OCI-LY7 (cell line): ENCODE results near the gene UGT1A6. TPM values are rescaled to one million over a fixed set of nuclear protein-coding genes. Genes with fewer than 3 reads are reported as not detected.

Experiments
- BruUV-seq: library from RNA; stranded (reverse); fragments of 400-500 nt; replicated peaks from 2 replicates; lab custom pipeline; 2021; lab: Mats Ljungman, UMichigan
- CTCF ChIA-PET: fragments of 300-600 bp; sonication (Branson Sonifier 250); formaldehyde crosslinking; loops from one replicate; lab custom pipeline; 2022; ENCODE audit warnings: antibody characterized with exemption; ENCODE audit not compliant: unreplicated experiment; lab: Charles Lee
- POLR2A ChIA-PET: fragments of 300-600 bp; sonication (Branson Sonifier 250); formaldehyde crosslinking; loops from one replicate; lab custom pipeline; 2022; ENCODE audit warnings: antibody characterized with exemption; lab: Charles Lee
- DNase-seq: peaks from one replicate; pipeline ENCODE4 v3.0.0-alpha.2; 2015; ENCODE audit warnings: low spot score
- H2AFZ ChIP-seq: fragments of 200-600 bp; sonication (generic), shearing (Covaris generic); 2 replicates; pipeline ENCODE4 v1.6.1; 2014; ENCODE audit warnings: mild to moderate bottlenecking, antibody characterized with exemption, low read length, moderate library complexity
- H3K27ac ChIP-seq: fragments of 200-600 bp; sonication (generic); 2 replicates; pipeline ENCODE4 v1.5.1; 2014; ENCODE audit warnings: mixed run types, low read depth, mild to moderate bottlenecking, moderate library complexity, low read length, inconsistent platforms; ENCODE audit not compliant: poor library complexity, severe bottlenecking
- H3K36me3 ChIP-seq: fragments of 200-600 bp; sonication (generic); 2 replicates; pipeline ENCODE4 v1.6.1; 2014; ENCODE audit warnings: mild to moderate bottlenecking, antibody characterized with exemption, low read length, moderate library complexity, mixed read lengths; ENCODE audit not compliant: insufficient read depth
- H3K4me1 ChIP-seq: fragments of 200-600 bp; sonication (generic); 2 replicates; pipeline ENCODE4 v1.5.1; 2014; ENCODE audit warnings: mild to moderate bottlenecking, low read length; ENCODE audit not compliant: insufficient read depth, poor library complexity, severe bottlenecking
- H3K4me2 ChIP-seq: fragments of 200-600 bp; sonication (generic); 2 replicates; pipeline ENCODE4 v1.6.1; 2014; ENCODE audit warnings: mild to moderate bottlenecking, low read length
- H3K4me3 ChIP-seq: fragments of 200-600 bp; sonication (generic); 2 replicates; pipeline ENCODE4 v1.5.1; 2014; ENCODE audit warnings: mild to moderate bottlenecking, low read depth, low read length; ENCODE audit not compliant: poor library complexity, severe bottlenecking
- H3K79me2 ChIP-seq: fragments of 200-600 bp; sonication (generic); 2 replicates; pipeline ENCODE4 v1.6.1; 2016; ENCODE audit warnings: low read depth, mild to moderate bottlenecking, low read length, moderate library complexity, mixed read lengths; ENCODE audit not compliant: insufficient read depth
- H3K9me2 ChIP-seq: fragments of 200-600 bp; sonication (generic); 2 replicates; pipeline ENCODE4 v1.6.1; 2016; ENCODE audit warnings: mild to moderate bottlenecking, low read length, mixed read lengths; ENCODE audit not compliant: insufficient read depth
- H3K9me3 ChIP-seq: fragments of 200-600 bp; sonication (generic); 2 replicates; pipeline ENCODE4 v1.6.1; 2014; ENCODE audit warnings: mild to moderate bottlenecking, mixed run types, low read length, mixed read lengths
- H4K20me1 ChIP-seq: fragments of 200-600 bp; sonication (generic); 2 replicates; pipeline ENCODE4 v1.6.1; 2014; ENCODE audit warnings: mild to moderate bottlenecking, antibody characterized with exemption, low read length, moderate library complexity, mixed read lengths; ENCODE audit not compliant: insufficient read depth
- CTCF ChIP-seq: fragments of 200-600 bp; sonication (generic); conservative IDR thresholded peaks from 2 replicates; pipeline ENCODE4 v1.5.1; 2014; ENCODE audit warnings: mild to moderate bottlenecking, antibody characterized with exemption, low read length, moderate library complexity, mixed read lengths
- EZH2phosphoT487 ChIP-seq: fragments of 200-600 bp; sonication (generic); IDR thresholded peaks from 2 replicates; pipeline ENCODE4 v1.6.1; 2018; ENCODE audit warnings: low read depth, borderline replicate concordance, mild to moderate bottlenecking, mixed run types, antibody characterized with exemption, low read length, moderate library complexity, mixed read lengths
- intact Hi-C: fragments of 100-400 bp; cut with micrococcal nuclease; formaldehyde crosslinking; loops from one replicate; pipeline ENCODE4 v1.10.0; 2022; ENCODE audit not compliant: unreplicated experiment
- total RNA-seq, 2 experiments: library from RNA; depleted of rRNA in 1 of 2; stranded (reverse); fragments of >200 nt in 1 of 2; shearing (Covaris generic) in 1 of 2; gene quantifications; 2 replicates each; pipeline ENCODE4 v1.2.3, GENCODE V29; 2014 to 2022

The UGT1A6 gene
- total RNA-seq, 2 experiments from 2014 or later: not detected

- POLR2A ChIA-PET: interaction anchor here (0.7 kb wide), 1 partner anchor 8 kb away, joined by 3 read pairs; no protein-coding TSS in a partner anchor
- intact Hi-C loops: no loop called here
- Histone ChIP-seq H3K4me1 (no peaks in the 10 kb centered on the region), H4K20me1 (no peaks in the 10 kb centered on the region), H2AFZ (no peak overlapping the region), H3K9me2 (no peaks in the 10 kb centered on the region), H3K36me3 (no peaks in the 10 kb centered on the region), H3K79me2 (no peaks in the 10 kb centered on the region), H3K4me3 (no peak overlapping the region), H3K9me3 (no peaks in the 10 kb centered on the region), H3K27ac (no peak overlapping the region), H3K4me2 (no peak overlapping the region)
- no peak for DNase-seq
- TF ChIP-seq EZH2phosphoT487 (no peak), CTCF (no peak)
- CTCF ChIA-PET: no interaction called here
- no TSS peak for BruUV-seq
Observed at GRCh38 chr2:233789554-233789953, 96.9 kb downstream of the UGT1A6 start.

- DNase-seq: no peak
- Histone ChIP-seq H4K20me1 (no peaks in the 10 kb centered on the region), H3K4me2 (no peak overlapping the region), H2AFZ (no peak overlapping the region), H3K9me2 (no peaks in the 10 kb centered on the region), H3K9me3 (no peaks in the 10 kb centered on the region), H3K4me3 (no peak overlapping the region), H3K79me2 (no peaks in the 10 kb centered on the region), H3K4me1 (no peaks in the 10 kb centered on the region), H3K36me3 (no peaks in the 10 kb centered on the region), H3K27ac (no peak overlapping the region)
- no TSS peak for BruUV-seq
- intact Hi-C loops: no loop called here
- ChIA-PET POLR2A (interaction anchor here (0.5 to 1.3 kb wide), 3 partner anchors 10 to 271 kb away, joined by 3 read pairs; no protein-coding TSS in a partner anchor), CTCF (no interaction called here)
- TF ChIP-seq CTCF: no peak
- TF ChIP-seq EZH2phosphoT487: no peak
Observed at GRCh38 chr2:233791151-233791882, 98.6 kb downstream of the UGT1A6 start.

GRCh38 chr2:233791883-233792329 is 99.2 kb downstream of the UGT1A6 start:
- Histone ChIP-seq H3K27ac (no peak overlapping the region), H3K4me1 (no peaks in the 10 kb centered on the region), H3K36me3 (no peaks in the 10 kb centered on the region), H4K20me1 (no peaks in the 10 kb centered on the region), H3K79me2 (no peaks in the 10 kb centered on the region), H3K4me3 (no peak overlapping the region), H3K4me2 (no peak overlapping the region), H2AFZ (no peak overlapping the region), H3K9me2 (no peaks in the 10 kb centered on the region), H3K9me3 (no peaks in the 10 kb centered on the region)
- ChIA-PET POLR2A (interaction anchor here (0.5 to 1.3 kb wide), 3 partner anchors 9 to 270 kb away, joined by 3 read pairs; no protein-coding TSS in a partner anchor), CTCF (no interaction called here)
- intact Hi-C loops: no loop called here
- TF ChIP-seq CTCF (no peak), EZH2phosphoT487 (no peak)
- no peak for DNase-seq
- no TSS peak for BruUV-seq
